Posterior cingulate gyrus (tissue), 11 donors: ENCODE measurements around the gene MACROD2.

Experiments
- DNase-seq, 10 donors: peaks; one replicate each; pipeline versions ENCODE4 v3.0.0 to v3.0.0-alpha.2; 2020 to 2021; ENCODE audit warnings: mixed read lengths in 3 of 10
- intact Hi-C: fragments of 100-400 bp; cut with DNase I; formaldehyde crosslinking; loops from one replicate; pipeline ENCODE4 v1.15.1; 2023

The MACROD2 gene

DNA sequence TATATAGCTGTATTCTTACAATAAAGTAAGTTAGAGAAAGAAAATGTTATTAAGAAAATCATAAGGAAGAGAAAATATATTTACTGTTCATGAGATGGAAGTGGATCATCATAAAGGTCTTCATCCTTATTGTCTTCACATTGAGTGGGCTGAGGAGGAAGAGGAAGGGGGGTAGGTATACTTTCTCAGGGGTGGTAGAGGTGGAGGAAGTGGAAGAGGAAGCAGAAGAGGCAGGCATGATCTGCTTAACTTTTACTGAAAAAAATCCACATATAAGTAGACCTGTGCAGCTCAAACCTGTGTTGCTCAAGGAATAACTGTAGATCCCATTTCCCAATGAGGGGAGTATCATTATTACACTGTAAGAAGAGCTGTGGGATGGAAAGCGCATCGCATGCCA is 1863.7 kb downstream of the MACROD2 start:
- intact Hi-C loops: no loop called here

DNA sequence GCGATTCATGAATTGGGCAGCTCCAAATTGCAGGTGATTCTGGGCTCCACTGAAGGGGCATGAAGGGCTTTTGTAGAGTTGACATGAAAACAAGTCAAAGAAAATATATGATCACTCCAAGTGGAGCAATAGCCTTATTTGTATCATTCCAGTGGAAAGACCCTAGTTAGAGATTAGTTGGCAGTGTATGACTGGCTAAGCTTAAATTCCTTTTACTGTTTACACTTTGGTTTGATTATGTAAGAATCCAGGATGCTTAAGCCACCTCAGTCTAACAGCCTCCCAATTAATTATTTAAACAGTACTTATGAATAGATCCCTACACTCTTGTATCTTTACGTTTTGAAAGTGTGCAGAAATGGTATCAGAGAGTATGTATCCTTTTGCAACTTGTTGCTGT is 1865.5 kb downstream of the MACROD2 start:
- intact Hi-C loops: no loop called here
- DNase-seq: no peak

More for the DNA sequence above, 1863.7 kb downstream of the MACROD2 start:
- DNase-seq: no peak

GRCh38 chr20:15862178-15862577 is 1866.9 kb downstream of the MACROD2 start:
- DNase-seq: no peak
- intact Hi-C loops: no loop called here

- intact Hi-C loops: no loop called here
- no peak for DNase-seq
Observed at GRCh38 chr20:15863735-15864134, 1868.4 kb downstream of the MACROD2 start.

GRCh38 chr20:15865553-15865952 is 1870.2 kb downstream of the MACROD2 start:
- DNase-seq: no peak
- intact Hi-C loops: no loop called here

DNA sequence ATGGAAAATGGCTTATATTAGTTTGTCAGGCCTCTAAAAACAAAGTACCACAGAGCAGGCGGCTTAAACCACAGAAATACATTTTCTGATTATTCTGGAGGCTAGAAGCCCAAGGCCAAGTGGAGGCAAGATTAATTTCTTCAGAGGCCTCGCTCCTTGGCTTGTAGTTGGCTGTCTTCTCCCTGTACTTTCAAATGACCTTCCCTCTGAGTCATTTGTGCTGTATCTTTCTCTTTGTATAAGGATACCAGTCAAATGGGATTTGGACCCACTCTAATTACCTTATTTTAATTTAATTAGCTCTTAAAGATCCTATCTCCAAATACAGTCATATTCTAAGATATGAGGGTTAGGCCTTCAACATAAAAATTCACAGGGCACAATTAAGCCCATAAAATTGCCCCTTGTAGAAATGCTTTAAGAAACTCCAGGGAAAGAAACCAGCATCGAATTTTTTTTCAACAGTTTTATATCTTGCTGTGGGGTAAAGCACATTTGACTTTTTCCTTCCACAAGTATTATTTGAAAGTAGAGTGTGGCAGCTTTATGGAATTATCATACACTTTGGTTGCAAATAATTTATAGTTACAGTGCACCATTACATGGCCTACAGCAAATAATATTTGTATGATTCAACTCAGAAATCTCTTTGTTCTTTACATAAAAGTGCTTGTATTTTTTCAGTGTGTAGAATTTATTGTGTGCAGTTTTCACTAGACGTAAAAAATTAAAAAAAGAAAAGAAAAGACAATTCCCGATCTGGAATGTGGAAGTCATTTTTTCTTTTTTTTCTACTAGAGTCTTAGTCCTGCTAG is 1871.8 kb downstream of the MACROD2 start:
- no peak for DNase-seq
- intact Hi-C loops: no loop called here

DNA sequence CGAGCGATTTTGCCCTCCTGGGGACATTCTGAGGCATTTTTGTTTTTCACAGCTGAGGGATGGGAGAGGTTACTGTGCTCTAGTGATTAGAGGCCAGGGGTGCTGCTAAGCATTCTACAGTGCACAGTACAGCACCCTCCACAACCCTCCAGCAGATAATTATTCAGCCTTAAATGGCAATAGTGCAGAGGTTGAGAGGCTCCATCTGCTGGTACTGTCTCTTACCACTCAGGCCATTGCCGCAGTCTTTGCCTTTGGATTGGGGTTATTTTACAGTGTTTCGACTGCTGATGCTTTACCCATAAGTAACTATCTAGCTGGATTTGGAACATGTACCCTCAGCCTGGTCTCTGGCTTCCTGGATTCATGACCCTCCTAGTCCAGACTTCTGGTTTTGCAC is 1872.6 kb downstream of the MACROD2 start:
- intact Hi-C loops: no loop called here
- no peak for DNase-seq

DNA sequence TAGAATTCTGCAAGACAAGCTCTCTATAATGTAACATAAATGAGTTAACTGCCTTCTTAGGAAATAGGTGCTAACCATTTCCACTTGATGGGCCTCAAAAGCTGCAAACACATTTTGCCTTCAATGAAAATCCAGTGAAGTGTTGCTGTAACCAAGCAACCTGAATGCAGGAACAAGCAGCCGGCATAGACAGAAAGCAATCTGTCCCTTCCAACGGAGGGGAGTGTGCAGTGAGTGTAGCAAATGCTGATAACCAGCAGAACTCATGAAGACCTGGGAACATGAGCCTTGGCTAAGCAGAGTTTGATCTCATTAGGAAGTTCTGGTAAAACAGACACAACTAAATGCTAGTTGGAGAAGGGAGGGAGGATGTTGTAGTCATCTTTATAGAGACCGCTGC is 1880.1 kb downstream of the MACROD2 start:
- intact Hi-C loops: no loop called here
- DNase-seq: peak in 1 of 10 donors; percentile 77

- no peak for DNase-seq
- intact Hi-C loops: no loop called here
Observed at GRCh38 chr20:15882553-15882952, 1887.2 kb downstream of the MACROD2 start.

DNA sequence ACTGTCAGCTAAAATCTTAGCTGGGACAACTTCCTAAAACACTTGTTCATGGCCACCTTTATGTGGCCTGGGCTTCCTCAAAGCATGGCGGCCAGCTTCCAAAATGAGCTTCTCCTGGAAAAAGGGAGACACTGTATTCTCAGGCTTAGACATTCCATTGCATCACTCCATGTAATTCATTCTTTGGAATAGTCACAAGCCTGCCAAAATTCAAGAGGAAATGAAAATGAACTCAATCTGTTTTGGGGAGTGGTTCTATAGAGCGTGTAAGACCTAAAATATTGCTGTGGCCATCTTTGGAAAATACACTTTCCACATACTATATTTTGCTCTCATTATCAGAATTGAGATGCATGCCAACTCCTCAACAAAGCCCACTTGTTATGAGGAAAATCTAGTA is 1890.9 kb downstream of the MACROD2 start:
- DNase-seq: no peak
- intact Hi-C loops: no loop called here

DNA sequence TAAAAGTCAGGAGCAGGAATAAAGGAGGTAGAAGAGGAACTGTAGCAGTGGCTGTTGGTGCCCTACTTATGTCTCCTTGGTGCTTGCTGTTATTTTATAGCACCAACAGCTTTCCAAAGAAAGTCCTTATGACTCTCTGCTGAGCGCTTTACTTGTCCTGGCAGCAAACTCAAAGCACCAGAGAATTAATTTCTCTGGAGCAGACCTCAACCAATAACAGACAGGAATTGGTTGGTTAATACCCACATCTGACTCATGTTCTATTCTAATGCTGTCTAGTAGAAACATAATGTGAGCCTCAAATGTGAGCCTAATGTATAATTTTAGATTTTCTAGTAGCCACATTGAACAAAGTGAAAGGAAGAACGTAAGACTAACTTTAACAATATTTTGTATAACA is 1892.1 kb downstream of the MACROD2 start:
- intact Hi-C loops: no loop called here
- DNase-seq: no peak

DNA sequence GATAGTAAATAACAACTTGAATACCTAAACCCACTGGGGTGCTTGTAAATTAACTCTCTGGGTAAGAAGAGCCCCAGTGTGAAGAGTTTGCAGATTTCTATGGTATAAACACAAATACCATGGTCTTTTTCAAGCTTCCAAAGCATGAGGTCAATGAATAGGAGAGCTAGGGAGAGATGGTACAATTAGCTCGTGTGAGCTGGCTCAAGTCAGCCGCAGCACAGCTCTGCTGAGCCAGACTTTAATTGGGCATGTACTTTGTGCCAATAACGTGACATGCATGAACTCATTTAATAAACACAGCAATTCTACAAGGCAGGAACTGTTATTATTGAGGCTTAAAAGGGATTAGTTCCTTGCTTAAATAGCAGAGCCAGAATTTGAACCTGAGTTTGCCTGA is 1893.7 kb downstream of the MACROD2 start:
- intact Hi-C loops: no loop called here
- no peak for DNase-seq

DNA sequence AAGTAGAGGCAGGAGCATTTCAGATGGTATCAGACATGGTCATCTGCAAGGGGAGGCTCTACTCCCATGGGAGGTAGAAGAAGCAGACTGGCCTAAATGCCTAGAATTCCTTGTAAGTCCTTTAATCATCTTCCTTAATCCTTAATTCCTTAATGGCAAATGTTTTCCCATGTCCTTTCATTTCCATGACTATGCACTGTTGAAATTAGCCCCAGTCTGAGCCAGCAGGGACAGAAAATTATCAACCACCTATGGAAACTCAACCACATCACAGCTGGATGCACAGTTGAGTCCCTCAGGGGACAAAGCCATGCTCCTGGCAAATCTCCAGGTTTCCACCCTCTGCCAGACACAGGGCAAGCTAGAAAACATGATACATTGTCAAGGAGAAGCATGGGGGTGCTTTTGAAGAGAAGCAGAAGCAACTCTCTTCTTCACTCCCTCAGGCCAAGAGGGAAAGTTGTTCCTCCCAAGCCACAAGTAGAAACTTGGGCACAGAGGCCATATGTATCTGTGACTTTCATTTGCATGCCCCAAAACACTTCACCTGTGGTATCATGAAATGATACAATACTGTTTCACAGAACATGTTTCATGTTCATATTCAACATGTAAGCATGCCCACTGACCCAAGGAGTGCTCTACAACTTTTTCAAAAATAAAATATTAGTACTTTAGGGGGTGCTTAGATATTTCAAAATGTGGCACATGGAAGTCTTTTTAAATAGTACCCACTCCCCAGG is 1894.4 kb downstream of the MACROD2 start:
- no peak for DNase-seq
- intact Hi-C loops: no loop called here

DNA sequence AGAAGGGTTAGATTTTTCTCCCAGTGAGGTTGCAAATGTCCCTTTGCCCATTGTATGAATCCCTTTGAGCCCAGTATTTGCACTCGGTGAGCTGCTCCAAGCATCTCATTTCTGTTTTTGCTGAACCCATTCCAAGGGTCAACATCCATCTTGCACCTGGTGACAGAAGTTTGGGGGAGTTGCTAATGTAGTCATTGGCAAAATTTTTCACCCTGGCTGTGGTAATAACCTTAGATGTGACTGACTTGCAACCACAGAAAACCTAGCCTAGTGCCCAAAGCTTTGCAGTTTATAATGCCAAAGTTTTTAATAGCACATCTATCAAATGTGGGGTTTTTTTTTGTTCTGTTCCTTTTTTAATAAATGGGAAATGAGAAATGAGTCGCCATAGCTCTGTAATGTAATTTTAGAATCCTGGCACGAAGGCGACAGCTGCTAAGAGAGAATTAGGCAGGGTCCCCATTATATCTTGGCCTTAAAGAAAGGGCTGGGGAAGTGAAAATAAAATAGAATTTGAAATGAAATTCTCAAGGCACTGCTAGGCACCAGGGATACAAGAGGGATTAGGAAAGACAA is 1895.2 kb downstream of the MACROD2 start:
- DNase-seq: no peak
- intact Hi-C loops: no loop called here

- intact Hi-C loops: no loop called here
- DNase-seq: no peak
Observed at GRCh38 chr20:15895126-15895525, 1899.8 kb downstream of the MACROD2 start.

GRCh38 chr20:15895560-15896084 is 1900.3 kb downstream of the MACROD2 start:
- DNase-seq: no peak
- intact Hi-C loops: no loop called here

DNA sequence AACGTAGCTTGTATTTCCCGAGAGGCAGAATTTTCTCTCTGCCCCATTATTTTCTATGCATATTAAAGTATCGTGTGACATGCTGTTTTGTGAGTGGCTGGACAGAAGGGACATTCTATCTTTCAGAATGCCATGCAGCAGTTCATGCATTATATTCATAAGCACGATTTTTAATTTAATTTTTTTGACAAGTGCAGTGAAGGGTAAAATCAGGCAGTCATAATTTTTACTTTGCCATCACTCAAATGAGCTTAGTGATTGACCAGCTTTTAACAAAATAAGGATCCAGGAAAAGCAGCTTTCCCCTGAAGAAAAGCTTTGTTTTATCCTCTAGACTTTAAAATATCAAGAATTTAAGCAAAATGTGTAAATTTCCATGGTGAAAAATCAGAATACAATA is 1904.7 kb downstream of the MACROD2 start:
- no peak for DNase-seq
- intact Hi-C loops: no loop called here

DNA sequence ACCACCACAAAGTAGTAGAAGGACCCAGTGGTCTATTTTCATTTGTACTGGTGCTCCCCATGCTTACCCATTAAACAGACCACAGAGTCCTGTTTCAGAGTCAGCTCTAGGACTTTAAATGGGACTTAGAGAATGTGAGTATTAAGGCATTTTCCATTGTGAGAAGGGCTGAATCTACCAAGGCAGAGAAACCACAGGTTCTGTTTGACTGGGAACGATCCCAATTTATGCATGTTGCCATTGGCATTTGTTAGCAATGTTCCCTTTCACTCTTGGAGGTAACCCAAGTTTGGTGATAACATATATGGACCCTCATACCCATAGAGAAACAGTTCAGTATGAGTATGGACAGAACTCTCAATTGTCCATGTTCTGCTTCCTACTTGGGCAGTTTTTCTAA is 1905.1 kb downstream of the MACROD2 start:
- intact Hi-C loops: no loop called here
- no peak for DNase-seq

DNA sequence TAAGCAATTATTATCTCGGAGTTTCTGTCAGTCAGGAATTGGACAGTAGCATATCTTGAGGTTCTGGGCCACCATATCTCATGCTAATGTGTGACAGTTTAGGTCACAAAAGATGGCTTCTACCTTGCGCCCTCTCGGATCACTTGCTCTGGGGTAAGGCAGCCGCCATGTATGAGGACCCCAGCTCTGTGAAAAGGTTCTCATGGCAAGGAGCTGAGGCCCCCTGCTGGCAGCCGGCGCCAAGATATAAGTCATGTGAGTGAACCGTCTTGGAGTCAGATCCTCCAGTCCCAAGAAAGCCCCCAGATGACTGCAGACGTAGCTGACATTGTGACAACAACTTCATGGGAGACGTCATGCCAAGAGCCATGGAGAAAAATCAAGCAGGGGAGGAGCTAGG is 1907.2 kb downstream of the MACROD2 start:
- DNase-seq: no peak
- intact Hi-C loops: no loop called here

GRCh38 chr20:15905661-15906060 is 1910.3 kb downstream of the MACROD2 start:
- intact Hi-C loops: no loop called here
- DNase-seq: no peak

GRCh38 chr20:15909995-15910394 is 1914.7 kb downstream of the MACROD2 start:
- intact Hi-C loops: no loop called here

More at GRCh38 chr20:15909995-15910394, 1914.7 kb downstream of the MACROD2 start:
- no peak for DNase-seq
